Fibroblast of mammary gland (primary cell): ENCODE data around the gene SND1.

ENCODE experiments used
- DNase-seq: peaks from one replicate; pipeline ENCODE4 v3.0.0-alpha.2; 2010; ENCODE audit warnings: low read depth
- H3K4me3 ChIP-seq: 2 replicates; pipeline ENCODE4 v1.5.1; 2011; ENCODE audit warnings: low read depth, mild to moderate bottlenecking, low read length, moderate library complexity; ENCODE audit not compliant: control insufficient read depth
- CTCF ChIP-seq: conservative IDR thresholded peaks from 2 replicates; pipeline ENCODE4 v1.5.1; 2011; ENCODE audit warnings: low read depth, low read length, inconsistent platforms; ENCODE audit not compliant: control insufficient read depth, insufficient read depth

SND1 gene

GRCh38 chr7:127905491-127906330 is 253.7 kb downstream of the SND1 start:
- TF ChIP-seq CTCF = no peak

GRCh38 chr7:127907110-127908040 is 255.4 kb downstream of the SND1 start:
- peak; percentile 72 for DNase-seq
- no peak for TF ChIP-seq CTCF
- no peak overlapping the region for H3K4me3 ChIP-seq

More at GRCh38 chr7:127905491-127906330, 253.7 kb downstream of the SND1 start:
- no peak for DNase-seq
- no peak overlapping the region for H3K4me3 ChIP-seq

GRCh38 chr7:127908430-127909258 is 256.6 kb downstream of the SND1 start:
- no peak overlapping the region for H3K4me3 ChIP-seq
- TF ChIP-seq CTCF = no peak
- DNase-seq = no peak

GRCh38 chr7:127909424-127910152 is 257.6 kb downstream of the SND1 start:
- no peak for TF ChIP-seq CTCF
- DNase-seq = no peak
- no peak overlapping the region for H3K4me3 ChIP-seq

GRCh38 chr7:127910670-127911069 is 258.7 kb downstream of the SND1 start:
- TF ChIP-seq CTCF = no peak
- H3K4me3 ChIP-seq = no peak overlapping the region
- no peak for DNase-seq
